ENCODE data around the gene MMP20. TPM values are rescaled to one million over a fixed set of nuclear protein-coding genes. Genes with fewer than 3 reads are reported as not detected.

MMP20 gene
- polyA plus RNA-seq, 4 donors = not detected

DNA sequence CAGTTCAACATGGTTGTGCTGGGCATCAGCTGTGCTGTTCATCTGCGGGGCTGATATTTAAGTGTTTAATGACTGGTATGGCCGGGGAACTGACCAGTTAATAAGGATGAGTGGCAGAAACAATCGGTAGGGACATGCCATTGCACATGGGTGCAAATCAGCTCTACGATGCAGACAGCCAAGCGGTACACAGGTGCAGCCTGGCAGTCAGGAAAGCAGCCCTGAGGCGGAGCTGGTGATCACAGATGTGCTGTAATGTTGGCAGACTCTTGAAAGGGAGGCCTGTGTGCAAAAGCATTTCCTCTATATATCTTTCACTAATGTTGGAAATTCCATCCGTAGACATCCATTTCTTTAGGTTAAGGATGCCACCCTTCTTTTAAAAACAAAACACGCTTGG, 1.1 kb downstream of the MMP20 start:
- no peak for DNase-seq (ENCODE audit: low read depth in 4 of 4, low spot score in 3 of 4)

DNA sequence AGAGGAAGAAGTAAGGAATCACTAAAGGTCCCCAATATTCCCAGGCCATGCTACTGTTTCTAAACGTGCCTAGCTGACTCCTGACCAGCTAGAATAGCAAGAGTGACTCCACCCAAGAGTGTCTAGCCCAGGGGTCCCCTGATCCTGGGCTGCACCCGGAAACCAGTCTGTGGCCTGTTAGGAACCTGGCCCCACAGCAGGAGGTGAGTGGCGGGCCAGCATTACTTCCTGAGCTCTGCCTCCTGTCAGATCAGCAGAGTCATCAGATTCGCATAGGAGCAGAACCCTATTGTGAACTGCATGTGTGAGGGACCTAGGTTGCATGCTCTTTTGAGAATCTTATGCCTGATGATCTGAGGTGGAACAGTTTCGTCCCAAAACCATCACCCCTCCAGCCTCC, 2.0 kb downstream of the MMP20 start:
- no peak for DNase-seq (ENCODE audit: low read depth in 4 of 4, low spot score in 3 of 4)

DNA sequence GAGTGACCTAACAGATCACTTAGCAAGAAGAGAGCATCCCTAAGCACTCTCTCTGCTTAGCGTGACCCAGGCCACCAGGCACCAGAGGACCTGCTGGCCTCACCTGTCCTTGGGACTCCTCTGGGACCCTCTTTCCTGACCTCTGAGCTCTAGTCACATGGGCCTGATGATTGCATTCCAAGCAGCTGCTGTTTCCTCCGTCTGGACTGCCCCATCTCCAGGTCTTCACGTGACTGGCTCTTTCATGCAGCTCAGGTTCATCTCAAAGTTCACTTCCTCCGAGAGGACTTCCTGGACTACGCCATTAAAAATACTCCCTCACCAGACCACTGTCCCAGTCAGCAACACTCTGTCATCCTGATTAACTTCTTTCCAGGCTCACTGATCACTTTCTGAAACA, 2.9 kb downstream of the MMP20 start:
- DNase-seq (ENCODE audit: low read depth in 4 of 4, low spot score in 3 of 4) = no peak

DNA sequence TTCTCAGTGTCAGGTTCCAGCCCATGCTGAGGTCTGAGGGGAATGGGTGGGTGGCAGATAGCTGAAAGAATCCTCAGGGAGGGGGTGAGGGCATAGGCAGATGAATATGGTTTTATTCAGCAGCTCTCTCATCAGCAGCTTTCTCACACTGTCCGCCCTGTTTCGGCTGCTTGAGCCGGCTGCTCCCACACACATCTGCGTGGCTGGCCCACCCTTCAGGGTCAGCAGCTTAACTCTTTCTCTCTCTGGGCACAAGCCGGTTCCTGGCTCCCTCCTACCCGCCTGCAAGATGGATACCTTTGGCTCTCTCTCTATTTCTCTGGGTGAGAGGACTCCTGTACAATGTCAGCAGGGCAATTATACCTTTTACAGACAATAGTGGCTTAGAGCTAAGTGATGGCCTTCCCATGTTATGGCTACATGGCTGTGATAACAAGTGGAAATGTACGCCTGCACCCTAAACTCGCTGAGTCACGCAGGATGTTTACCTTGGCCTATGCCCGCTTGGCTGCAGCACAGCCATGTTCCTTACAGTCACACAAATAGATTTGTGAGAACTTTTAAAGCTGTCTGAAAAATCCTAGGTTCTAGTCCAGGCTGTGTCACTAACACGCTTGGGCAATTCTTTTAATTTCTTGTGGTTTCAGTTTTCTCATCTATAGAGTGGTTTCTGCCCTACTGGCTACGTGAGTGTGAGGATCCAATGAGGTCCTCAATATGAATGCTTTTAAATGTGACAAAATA, 4.1 kb downstream of the MMP20 start:
- no peak for DNase-seq (ENCODE audit: low read depth in 4 of 4, low spot score in 3 of 4)

DNA sequence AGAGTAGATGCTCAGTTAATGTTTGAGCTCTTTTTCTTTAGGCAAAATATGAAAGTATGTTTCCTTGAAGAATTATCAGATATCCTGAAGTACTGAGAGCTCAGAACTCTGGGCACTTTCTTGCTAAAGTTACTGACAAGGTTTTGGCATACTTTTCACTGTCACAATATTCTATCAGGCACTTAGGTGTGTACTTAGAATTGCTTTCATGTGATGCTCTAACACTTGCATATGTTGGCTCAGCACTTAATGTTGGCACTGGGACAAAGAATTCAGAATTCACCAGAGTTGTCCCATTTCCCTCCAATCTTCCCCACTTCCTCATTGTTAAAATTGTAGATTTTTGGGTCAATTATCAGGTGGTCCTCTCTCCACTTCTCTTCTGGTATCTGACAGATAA, 5.0 kb downstream of the MMP20 start:
- no peak for DNase-seq (ENCODE audit: low read depth in 4 of 4, low spot score in 3 of 4)

DNA sequence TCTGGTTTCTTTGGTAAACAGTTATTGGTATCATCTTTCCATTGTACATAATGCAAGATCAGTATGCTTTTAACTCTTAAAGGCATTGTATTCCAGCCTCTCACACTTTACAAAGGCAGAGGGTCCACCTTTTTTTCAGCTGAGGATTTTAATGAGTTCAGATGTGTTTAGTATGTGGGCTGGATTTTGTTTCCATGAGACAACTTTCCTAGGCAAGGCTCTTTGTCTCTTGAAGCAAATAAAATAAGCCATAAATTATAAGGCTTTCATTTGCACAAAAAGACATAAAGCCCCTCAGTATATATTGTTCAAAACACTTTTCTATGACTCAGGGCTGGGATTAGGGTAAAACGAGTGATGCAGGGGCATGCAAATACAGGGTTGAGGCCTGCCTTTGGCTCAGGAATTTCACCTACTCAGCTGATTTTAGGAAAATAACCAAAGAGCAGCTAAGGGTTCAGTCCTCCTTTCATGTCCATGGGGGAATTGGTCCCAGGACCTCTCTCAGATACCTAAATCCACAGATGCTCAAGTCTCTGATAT, 7.6 kb downstream of the MMP20 start:
- DNase-seq (ENCODE audit: low read depth in 4 of 4, low spot score in 3 of 4) = no peak

DNA sequence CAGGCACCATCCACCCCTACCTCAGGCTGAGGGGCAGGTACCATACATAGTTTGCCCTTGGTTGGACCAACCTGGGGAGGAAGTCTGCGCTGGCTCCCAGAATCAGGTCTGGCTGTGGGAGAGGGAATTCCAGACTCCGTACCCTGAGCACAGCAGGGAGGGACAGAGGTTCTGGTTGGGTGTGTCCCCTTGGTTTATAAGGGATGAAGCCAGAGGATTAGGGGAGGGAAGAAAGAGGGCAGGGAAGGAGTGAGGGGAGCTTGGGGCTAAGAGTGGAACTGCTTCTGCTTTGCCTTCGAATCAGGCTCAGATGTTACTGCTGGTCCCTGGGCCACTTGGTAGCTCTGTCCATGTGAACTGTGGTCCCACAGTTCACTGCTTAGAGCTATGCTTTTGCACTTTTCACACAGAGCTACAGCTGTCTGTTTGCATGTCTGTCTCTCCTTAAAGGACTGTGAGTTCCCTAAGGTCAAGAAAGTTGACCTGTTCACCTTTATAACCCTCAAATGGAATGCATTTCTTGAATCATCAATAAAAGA, 9.2 kb downstream of the MMP20 start:
- no peak for DNase-seq (ENCODE audit: low read depth in 4 of 4, low spot score in 3 of 4)

DNA sequence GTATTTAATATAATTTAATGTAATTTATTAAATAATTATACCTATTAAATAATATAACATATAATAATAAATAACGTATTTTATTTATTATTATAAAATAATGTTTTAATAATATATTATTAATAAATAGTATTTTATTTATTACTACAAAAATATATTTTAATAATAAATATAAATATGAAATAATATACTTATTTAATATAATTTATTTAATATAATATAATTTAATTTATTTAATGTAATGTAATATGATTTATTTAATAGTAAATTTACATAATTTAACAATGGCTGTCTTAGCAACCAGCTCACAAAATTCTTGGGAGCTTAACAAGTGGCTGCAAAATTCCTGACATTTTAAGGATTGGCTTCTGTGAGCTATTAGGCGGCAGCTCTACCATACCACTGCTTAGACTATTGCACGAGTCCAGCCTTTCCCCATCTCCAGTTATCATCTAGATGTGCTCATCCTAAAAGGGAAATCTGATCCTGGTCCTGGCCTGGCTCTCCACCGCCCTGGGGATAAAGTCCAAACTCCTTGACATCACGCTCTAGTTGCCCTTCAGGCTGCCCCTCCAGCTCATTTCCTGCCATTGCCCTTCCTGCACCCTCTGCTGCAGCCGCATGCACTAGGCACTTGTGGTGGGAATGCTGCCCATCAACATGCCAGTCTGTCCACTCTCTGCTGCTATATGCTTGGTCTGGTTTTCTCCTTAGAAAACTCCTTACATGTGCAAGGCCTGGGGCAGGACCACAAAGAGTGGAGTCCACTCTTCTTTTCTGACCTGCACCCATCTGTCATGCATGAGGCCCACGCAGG, 9.8 kb downstream of the MMP20 start:
- DNase-seq (ENCODE audit: low read depth in 4 of 4, low spot score in 3 of 4) = no peak

DNA sequence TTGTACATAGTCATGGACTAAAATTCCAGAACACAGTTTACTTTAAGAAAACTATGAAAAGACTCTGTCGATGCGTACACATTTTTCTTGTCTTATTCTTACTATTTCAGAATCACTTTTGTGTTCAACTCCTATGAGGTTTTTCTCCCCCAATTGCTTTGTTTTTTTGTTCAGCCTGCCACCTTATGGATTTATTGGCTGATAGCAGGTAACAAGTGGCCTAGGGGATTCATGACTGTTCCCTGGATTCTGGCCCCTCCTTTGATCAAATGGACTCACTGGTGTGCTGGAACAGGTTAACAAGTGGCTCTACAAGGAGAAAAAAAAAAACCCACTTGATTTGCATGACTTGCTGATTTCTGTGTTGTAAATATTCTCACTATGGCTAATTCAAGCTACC, 10.6 kb downstream of the MMP20 start:
- DNase-seq (ENCODE audit: low read depth in 4 of 4, low spot score in 3 of 4) = no peak

DNA sequence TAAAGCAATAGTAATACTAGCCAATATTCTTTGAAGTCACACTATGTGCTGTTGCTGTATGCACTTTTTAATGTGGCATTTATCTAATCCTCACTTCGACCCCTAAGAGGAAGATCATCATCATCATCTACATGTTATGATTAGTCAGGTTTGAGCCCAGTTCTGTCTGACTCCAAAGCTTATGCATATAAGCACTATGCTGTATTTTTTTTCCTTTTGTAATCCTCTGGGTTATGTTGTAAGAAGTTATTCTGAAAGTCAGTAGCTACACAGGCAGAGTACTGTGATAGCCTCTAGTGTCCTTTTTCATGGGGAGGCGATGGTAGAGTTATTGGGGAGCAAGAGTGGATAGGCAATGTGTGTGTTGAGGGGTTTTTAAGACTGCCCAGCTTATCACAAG, 11.1 kb downstream of the MMP20 start:
- DNase-seq (ENCODE audit: low read depth in 4 of 4, low spot score in 3 of 4) = no peak

DNA sequence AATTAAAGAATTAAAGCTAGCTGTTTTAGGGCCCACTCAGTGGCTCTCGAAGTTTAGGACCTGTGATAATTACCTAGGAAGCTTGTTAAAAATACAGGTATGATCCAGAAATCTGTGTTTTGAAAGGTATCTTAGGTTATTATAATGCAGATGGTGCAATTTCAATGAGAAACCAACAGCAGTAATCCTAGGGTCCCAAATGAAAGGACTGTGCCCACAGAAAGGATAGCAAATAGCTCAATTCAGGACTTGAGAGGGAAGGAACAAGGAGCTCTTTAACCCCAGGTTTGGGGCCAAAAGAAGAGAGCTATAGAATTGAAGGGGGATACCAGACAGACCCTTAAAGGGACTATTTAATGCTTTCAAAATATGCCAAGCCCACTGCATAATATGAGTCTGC, 11.7 kb downstream of the MMP20 start:
- DNase-seq (ENCODE audit: low read depth in 4 of 4, low spot score in 3 of 4) = no peak

DNA sequence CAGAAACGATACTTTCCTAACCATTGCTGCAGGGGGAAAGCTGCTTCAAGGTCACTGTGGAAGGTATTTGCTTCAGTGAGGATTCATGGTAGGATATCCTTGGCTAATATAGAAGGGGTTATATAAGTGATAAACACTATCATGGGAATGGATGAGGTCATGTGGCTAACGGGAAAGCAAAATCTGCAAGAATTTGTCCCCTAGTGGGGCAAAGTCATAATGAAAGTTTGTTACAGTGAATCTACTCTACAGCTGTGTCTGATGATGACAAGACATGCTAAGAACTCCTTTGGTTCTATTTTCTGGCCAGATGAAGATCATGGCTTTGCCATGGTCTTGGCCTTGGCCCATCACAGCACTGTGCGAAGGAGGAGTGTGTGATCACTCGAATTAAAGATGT, 13.8 kb downstream of the MMP20 start:
- DNase-seq (ENCODE audit: low read depth in 4 of 4, low spot score in 3 of 4) = no peak

DNA sequence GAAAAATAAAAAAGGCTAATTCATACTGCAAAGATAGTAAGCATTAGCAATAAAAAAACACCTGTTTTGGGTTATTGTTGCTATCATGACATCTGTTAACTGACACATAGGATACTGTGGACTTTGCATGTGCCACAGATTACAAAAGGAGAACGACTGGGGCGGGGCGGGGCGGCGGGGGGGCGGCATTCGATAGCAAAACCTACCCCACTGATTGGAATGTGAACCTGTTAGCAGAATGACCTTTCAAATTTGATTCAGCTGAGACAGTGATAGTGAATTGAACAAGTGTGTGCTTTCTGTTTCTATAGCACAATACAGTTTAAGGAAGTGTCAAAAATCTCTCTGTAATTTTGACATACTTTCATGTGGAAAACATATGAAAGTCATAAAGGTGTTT, 14.9 kb downstream of the MMP20 start:
- DNase-seq (ENCODE audit: low read depth in 4 of 4, low spot score in 3 of 4) = no peak

DNA sequence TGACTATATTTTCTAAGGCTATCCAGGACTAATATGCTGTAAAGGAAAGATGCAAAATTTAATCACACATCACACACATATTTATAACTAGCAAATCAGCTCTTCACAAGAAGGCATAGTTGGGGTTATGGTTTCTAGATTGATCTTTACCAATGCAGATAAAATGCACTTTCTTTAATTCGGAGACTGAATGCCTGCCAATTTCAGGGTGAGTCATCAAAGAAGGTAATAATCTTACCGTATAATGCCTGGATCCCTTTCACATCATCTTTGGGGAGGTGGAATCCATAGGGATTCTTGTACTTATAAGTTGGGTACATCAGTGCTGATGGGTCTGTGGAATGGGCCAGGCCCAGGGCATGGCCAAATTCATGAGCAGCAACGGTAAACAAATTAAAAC, 16.4 kb downstream of the MMP20 start:
- no peak for DNase-seq (ENCODE audit: low read depth in 4 of 4, low spot score in 3 of 4)

DNA sequence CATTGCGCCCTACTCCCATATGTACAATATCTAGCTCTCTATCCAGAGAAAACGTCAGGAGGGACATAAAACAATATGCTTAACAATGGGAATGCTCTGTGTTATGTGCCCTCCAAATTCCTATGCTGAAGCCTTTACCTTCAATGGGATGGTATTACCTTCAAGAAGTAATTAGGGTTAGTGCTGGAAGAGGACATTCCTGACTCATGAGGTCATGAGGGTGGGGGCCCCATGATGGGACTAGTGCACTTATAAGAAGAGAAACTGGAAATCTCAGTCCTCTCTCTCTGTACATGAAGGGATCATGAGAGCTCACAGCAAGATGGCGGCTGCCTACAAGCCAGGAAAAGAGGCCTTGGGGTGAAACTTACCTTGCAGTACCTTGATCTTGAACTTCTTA, 20.3 kb downstream of the MMP20 start:
- DNase-seq (ENCODE audit: low read depth in 4 of 4, low spot score in 3 of 4) = no peak

DNA sequence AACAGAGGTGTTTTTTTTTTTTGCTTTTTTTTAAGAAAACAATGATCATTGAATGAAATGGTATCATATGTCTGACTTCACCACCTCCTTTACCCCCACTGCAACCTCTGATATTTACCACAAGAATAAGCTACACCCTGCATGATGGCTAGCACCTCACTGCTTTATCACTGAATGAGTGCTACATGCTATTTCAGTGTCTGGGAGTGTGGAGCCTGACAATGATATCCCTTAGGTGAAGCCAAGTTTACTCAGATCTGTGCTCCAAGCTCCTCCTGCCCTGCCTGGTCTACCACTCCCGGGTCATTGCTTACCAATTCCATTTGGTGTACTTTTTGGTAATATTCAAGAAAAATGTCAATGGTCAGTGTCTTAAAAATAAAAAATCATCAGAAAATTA, 21.1 kb downstream of the MMP20 start:
- no peak for DNase-seq (ENCODE audit: low read depth in 4 of 4, low spot score in 3 of 4)

DNA sequence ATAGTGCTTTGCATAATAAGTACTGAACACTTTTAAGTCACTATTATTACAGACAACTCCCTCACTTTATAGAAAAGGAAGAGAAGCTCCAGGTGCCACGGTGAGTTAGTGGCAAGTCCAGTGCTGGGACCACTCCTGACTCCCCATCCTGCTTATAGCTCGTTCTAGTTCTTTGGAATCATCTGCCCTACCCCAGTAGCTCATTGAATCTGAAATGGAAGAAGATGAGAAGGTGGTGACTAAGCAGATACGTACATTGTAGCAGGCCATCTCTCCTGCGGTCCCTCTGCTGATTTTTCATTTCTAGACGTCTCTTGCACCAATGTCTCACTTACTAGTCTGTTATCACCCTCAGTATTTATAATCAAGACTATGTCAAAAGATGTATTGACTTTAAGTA, 21.6 kb downstream of the MMP20 start:
- DNase-seq (ENCODE audit: low read depth in 4 of 4, low spot score in 3 of 4) = no peak

DNA sequence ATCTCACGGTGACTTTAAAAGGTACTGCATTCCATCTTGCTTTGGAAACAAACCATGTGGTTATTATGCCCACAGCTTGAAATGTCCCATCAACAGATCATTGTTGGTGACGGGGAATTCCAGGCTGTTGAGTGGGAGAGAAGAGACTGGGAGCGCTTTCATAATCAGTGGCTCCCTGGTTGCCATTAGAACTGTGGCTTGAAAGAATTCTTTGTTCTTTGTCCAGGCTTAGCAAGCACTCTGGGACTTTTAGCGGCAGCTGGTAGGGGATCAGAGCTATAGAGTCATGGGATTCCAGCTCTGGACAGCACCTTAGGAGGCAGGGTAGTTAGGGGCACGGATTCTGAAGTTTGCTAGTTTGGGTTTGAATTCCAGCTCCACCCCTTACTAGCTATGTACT, 22.0 kb downstream of the MMP20 start:
- no peak for DNase-seq (ENCODE audit: low read depth in 4 of 4, low spot score in 3 of 4)

DNA sequence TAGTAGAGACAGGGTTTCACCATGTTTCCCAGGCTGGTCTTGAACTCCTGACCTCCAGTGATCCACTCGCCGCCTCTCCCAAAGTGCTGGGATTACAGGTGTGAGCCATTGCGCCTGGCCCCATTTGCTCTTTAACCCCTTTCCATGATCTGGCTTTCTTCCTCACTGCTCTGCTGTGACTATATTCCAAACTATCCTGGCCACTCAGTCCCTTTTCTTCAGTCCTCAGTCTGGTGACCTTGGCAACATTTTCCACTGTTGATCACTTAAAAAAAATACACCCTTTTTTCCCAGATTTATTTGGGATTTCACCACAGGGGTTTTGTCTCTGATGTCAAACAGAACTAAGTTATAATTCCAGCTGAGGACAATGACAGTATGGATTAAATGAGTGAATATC, 24.5 kb downstream of the MMP20 start:
- DNase-seq (ENCODE audit: low read depth in 4 of 4, low spot score in 3 of 4) = no peak

DNA sequence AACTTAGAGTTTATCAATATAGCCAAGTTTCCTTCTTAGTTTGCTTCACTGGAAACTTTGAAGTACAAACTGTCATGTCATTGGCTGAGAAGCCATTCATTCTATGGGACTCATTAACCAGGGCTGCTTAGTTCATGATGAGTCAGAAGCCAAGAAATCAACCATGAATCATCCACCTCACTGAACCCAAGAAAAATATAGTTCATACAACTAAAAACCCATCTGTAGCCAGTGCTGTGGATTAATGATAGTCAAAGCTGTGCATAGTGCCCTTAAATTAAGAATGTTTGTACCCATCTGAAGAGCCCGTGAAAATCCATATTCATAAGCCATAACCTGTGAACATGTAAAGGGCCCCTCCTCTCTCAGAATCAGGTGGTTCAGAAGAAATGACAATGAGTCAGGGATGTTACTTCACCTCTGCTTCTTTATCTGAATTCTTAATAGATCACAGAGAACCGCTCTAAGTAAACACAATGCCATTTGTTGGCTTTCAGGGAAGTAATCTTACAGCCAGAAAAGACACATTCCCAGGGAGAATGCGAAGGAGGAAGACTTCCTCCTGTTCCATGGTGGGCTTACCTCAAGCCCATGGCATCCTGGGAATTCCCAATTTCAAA, 25.4 kb downstream of the MMP20 start:
- DNase-seq (ENCODE audit: low read depth in 4 of 4, low spot score in 3 of 4) = no peak

DNA sequence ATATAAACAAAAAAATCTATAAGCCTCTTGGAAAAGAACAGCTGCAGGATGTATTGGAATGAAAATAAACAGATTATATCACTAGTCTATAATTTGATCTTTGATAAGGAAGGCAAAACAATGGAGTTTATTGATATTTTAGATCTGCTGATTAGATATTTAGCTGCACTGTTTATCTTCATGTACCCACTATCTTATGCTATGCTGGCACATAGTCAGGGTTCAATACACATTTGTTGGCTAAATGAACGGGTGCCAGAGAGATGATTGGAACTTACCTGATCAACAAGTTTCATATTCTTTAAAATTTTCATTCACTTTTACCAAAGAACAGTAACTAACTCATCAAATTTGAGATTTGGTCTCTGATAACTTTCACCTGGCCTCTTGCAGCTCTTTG, 26.9 kb downstream of the MMP20 start:
- no peak for DNase-seq (ENCODE audit: low read depth in 4 of 4, low spot score in 3 of 4)

Measured in right renal pelvis (tissue), 4 donors.